ENCODE results near the gene TDRD10.

The TDRD10 gene

GRCh38 chr1:154584267-154584994 is 82.4 kb downstream of the TDRD10 start:
- TF ChIP-seq CTCF (conservative IDR thresholded peaks at IDR 0.05): peak; percentile 18; the same call in 1 of the 2 replicates
- peak overlapping the region; percentile 38 for H3K27ac ChIP-seq

GRCh38 chr1:154586231-154586630 is 84.2 kb downstream of the TDRD10 start:
- TF ChIP-seq CTCF (conservative IDR thresholded peaks at IDR 0.05): no peak

GRCh38 chr1:154586641-154587040 is 84.6 kb downstream of the TDRD10 start:
- no peak overlapping the region for H3K27ac ChIP-seq

More at GRCh38 chr1:154586231-154586630, 84.2 kb downstream of the TDRD10 start:
- no peak overlapping the region for H3K27ac ChIP-seq

GRCh38 chr1:154589780-154590179 is 87.8 kb downstream of the TDRD10 start:
- H3K27ac ChIP-seq: no peak overlapping the region

More at GRCh38 chr1:154586641-154587040, 84.6 kb downstream of the TDRD10 start:
- no peak for TF ChIP-seq CTCF (conservative IDR thresholded peaks at IDR 0.05)

GRCh38 chr1:154590756-154591155 is 88.7 kb downstream of the TDRD10 start:
- no peak for TF ChIP-seq CTCF (conservative IDR thresholded peaks at IDR 0.05)
- no peak overlapping the region for H3K27ac ChIP-seq

More at GRCh38 chr1:154589780-154590179, 87.8 kb downstream of the TDRD10 start:
- TF ChIP-seq CTCF (conservative IDR thresholded peaks at IDR 0.05): no peak

GRCh38 chr1:154591206-154591605 is 89.2 kb downstream of the TDRD10 start:
- TF ChIP-seq CTCF (conservative IDR thresholded peaks at IDR 0.05): no peak
- H3K27ac ChIP-seq: no peak overlapping the region

GRCh38 chr1:154593390-154593789 is 91.4 kb downstream of the TDRD10 start:
- no peak for TF ChIP-seq CTCF (conservative IDR thresholded peaks at IDR 0.05)
- H3K27ac ChIP-seq: no peak overlapping the region
